Transverse colon (tissue), 3 donors: Measurements from ENCODE around the gene CASK.

ENCODE experiments used
- CTCF ChIP-seq, 5 experiments: fragments of 200-600 bp in 3 of 5; fragments of 450-650 bp in 2 of 5; sonication (generic) in 3 of 5; IDR thresholded peaks; 1 replicate in 2 of 5; 2 replicates in 3 of 5; pipeline ENCODE4 v1.5.1; 2016 to 2017; ENCODE audit warnings: antibody characterized with exemption in 5 of 5, inconsistent platforms in 3 of 5, mild to moderate bottlenecking in 2 of 5, moderate library complexity in 1 of 5
- POLR2A ChIP-seq: fragments of 450-650 bp; IDR thresholded peaks from one replicate; pipeline ENCODE4 v1.6.1; 2016; ENCODE audit warnings: antibody characterized with exemption, mild to moderate bottlenecking, moderate library complexity

DNA sequence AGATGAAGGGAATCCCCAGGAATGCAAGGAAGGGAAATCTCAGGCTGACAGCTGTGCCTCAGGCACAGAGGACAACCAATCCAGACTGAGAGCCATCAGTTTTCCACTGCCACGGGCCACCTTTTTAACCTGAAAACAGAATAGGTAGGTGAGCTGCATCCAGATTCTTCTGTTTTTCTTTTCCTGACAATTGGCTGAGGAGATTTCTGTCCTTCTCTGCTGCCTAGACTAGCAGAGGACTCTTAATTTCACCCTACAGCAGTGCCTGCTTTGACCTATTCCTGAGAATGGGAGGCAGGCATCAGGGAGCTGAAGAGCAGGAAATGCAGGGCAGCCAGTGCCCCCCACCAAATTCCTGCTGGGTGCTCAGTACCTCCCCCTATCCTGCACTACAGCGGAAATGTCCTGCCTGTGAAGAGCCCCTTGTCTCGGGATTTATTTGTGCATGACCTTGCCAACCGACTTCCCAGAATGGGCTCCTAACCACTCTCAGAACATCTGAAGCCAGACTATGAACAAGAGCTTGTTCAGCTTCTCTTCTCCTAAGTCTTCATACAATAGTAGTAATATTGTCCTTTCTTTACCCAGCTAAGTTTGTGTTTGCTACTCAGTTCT, 65.1 kb downstream of the CASK start:
- no peak for TF ChIP-seq CTCF (IDR thresholded peaks at IDR 0.05)
- TF ChIP-seq POLR2A, result no peak
